IPS DF 4.7 (cell line): ENCODE measurements around the gene SLC25A21.
A peak's percentile ranks its signal among the peaks of the same experiment; 100 is the strongest.
"Not testable (repeated sequence)": the region's sequence is repeated elsewhere in the genome, so short reads cannot be mapped to it uniquely, and the experiment has no call there.

Experiments used
- DNase-seq: peaks from one replicate; pipeline ENCODE4 v3.0.0-alpha.2; 2013; ENCODE audit warnings: low spot score; ENCODE audit errors: extremely low read depth

Gene SLC25A21

DNA sequence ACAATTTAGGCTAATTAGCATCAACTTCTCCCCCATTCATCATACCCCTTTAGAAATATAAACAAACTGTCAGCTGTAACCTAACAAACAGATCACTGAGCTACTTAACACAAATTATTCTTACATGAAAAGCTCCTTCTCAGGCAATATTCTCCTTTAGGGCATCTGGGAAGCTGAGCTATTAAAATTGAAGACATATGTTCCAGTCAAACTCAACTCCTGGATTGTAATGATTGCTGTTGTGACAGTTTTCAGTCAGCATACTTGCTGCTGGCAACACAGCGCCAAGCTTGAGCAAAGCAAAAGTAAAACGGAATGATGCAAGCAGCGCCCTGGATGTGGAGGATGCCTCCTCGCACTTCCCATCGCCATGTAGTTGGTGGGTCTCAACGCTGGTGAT is 82.4 kb downstream of the SLC25A21 start:
- no peak for DNase-seq

- no peak for DNase-seq
Measured at GRCh38 chr14:37089410-37089809, 83.0 kb downstream of the SLC25A21 start.

GRCh38 chr14:37088356-37089215 is 83.8 kb downstream of the SLC25A21 start:
- DNase-seq, result no peak

- no peak for DNase-seq
Measured at GRCh38 chr14:37087520-37087919, 84.9 kb downstream of the SLC25A21 start.

DNA sequence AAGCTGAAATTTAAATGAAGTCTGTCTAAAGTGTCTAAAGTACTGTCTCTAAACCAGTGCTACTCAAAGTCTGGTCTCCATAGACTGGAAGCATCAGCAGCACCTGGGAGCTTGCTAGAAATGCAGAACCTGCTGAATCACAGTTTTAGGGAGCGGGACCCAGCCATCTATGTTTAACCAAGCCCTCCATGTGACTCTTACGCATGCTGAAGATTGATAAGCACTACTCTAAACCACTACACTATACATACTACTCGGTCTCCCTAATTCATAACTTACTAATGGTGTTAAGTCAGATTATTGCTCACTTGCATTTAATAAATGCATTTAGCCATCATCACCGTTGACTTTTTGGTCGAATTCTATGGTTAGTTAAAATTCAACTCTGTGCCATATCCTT is 88.8 kb downstream of the SLC25A21 start:
- no peak for DNase-seq

DNA sequence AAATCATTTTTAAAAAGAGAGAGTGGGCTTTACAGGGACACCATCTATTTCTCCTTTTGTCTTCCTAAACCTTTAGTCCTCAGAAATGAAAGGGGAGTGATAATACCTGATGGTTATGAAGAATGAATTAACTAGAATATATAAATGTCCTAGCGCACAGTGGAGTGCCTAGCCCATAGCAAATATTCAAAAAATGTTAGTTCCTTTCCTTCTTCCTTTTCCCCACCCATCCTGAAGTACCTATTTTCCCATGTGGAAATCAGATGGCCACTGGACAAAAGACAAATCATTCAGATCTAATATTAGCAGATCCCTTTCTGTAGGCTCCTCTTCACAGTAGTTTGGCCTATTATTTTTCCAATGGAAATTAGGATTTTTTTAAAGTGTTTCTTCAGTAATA is 90.0 kb downstream of the SLC25A21 start:
- no peak for DNase-seq

DNA sequence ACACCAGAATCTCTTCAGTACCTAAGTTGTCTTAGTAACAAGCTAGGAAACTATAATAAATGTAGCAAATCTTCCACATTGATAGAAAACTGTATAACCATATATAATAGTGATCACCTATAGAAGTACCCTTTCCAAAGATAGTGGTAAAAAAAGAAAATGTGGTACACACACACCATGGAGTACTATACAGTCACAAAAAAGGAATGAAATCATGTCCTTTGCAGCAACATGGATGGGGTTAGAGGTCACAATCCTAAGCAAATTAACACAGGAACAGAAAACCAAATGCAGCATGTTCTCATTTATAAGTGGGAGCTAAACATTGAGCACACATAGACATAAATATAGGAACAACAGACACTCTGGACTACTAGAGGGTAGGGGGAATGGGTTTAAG is 90.5 kb downstream of the SLC25A21 start:
- DNase-seq, result no peak

- DNase-seq, result no peak
Measured at GRCh38 chr14:37081218-37081617, 91.2 kb downstream of the SLC25A21 start.

GRCh38 chr14:37078131-37078530 is 94.3 kb downstream of the SLC25A21 start:
- DNase-seq, result no peak

DNA sequence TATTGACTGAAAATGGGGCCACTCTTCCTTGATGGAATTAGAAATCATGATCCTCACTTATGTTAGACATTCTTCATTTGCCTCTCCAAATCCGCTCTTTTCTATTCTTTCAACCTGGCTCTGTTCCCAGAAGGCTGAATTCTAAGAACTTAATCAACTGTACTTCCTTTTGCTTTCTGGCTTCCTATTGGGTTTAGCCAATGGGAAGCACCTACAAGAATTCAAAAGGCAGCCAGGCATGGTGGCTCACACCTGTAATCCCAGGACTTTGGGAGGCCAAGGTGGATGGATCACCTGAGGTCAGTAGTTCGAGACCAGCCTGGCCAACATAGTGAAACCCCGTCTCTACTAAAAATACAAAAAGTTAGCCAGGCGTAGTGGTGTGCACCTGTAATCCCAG is 98.1 kb downstream of the SLC25A21 start:
- DNase-seq, result not testable (repeated sequence)

DNA sequence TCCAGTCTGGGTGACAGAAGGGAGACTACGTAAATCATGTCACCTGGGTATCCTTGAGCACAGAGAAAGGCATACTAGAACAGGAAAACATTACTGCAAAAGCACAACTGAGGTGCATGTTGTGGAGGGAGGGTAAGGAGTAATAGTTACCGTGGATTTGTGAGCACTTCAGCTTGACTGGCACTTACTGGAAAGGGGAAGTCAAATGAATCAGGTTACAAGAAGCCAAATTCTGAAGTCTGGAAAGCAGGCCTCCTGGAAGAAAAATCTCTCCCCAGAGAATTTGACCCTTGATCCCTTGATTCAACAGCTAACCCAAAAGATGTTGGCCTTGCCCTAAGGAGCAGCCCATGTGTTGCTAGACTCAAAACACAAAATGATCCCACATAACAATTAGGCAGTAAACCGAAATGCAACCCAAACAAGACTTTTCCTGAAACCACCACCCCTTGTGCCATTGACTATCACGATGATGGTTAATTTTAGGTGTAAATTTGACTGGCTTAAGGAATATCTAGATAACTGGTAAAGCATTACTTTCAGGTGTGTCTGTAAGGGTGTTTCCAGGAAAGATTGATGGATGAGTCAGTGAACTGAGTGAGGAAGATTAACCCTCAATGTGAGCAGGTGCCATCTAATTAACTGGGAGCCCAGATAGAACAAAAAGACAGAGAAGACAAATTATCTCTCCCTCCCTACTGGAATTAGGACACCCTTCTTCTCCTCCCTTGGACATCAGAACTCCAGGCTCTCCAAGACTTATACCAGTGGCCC is 108.8 kb downstream of the SLC25A21 start:
- no peak for DNase-seq

GRCh38 chr14:37062191-37062803 is 110.1 kb downstream of the SLC25A21 start:
- no peak for DNase-seq

DNA sequence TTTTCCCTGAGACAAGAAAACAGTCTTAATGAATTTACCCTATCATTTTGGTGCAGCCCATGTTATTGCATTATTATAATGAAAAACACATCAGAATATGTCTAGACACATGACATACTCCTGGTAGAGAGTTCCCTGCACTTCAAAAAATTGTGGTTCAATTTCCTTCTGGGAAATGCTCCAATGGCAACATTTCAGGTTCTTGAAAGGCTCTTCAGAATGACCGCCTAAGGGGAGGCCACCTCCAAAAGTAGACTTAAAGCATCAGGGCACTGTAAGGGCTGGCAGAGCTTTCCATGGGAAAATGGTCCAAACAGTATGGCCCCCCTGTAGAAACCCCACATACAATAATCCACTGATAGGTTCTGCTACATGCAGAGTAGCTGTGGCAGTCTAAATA is 110.7 kb downstream of the SLC25A21 start:
- no peak for DNase-seq

GRCh38 chr14:37060496-37061260 is 111.7 kb downstream of the SLC25A21 start:
- peak; percentile 44 for DNase-seq

GRCh38 chr14:37057776-37058175 is 114.6 kb downstream of the SLC25A21 start:
- no peak for DNase-seq

- peak; percentile 14 for DNase-seq
Measured at GRCh38 chr14:37056473-37056872, 115.9 kb downstream of the SLC25A21 start.

- DNase-seq, result no peak
Measured at GRCh38 chr14:37054869-37055268, 117.5 kb downstream of the SLC25A21 start.

DNA sequence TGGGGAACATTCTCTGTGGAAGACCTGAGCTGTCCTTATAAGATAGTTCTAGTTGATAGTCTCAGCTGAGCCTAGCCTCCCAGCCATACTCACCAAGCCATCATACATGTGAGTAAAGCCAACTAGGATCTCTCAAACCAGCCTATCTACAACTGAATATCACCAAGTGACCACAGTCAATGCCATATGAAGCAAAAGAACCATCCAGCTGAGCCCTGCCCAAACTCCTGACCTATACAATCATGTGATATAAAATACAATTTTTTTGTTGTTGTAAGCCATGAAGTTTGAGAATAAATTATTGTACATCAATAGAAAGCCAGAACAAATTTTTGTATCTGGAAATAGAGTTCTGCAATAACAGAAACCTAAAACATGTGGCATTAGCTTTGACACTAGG is 118.3 kb downstream of the SLC25A21 start:
- no peak for DNase-seq

- no peak for DNase-seq
Measured at GRCh38 chr14:37051680-37052079, 120.7 kb downstream of the SLC25A21 start.

DNA sequence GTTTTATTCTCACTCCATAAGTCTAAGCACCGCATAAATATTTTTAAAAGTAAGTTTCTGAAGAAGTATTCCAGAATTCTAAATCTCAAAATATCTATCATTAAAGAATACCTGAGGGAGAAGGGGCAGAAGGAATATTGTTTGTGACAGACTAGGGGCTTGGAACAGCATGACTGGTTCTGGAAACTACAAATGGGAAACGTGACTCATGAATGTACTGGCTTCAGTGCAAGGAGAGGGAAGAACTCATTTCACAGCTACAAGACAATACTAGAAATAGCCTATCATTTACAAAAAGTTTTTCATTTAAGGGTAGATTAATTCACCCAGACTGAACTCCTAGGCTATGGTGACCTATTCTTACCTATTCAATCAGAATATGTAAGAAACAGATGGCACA is 121.3 kb downstream of the SLC25A21 start:
- no peak for DNase-seq

DNA sequence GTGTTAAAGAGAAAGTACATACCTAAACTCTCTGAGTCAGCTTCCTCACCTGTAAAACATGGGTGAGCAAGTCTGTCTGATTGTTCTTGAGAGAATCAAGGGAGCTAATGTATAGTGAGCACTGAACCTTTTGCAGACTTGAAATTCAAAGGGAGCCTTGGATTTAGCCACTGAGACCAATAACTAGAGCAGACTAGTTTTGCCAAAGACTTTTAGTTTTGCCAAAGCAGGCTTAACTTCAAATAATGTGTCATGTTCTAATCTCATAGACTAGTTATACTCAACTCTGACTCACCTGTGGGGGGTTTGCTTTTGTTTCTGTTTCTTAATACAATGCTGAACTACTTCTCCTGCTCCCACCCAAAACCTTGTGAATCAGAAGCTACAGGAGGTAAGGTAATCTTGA is 123.7 kb downstream of the SLC25A21 start:
- no peak for DNase-seq
